Panc1 (cell line): ENCODE data around the gene COL6A3. TPM values are rescaled to one million over a fixed set of nuclear protein-coding genes. Genes with fewer than 3 reads are reported as not detected.

ENCODE experiments used
- ATAC-seq: fragments of 200-7000 bp; cut with Tn5 transposase; 2 replicates; pipeline ENCODE4 v1.9.1; 2020; ENCODE audit warnings: mild to moderate bottlenecking, moderate library complexity
- BruUV-seq: library from RNA; stranded (reverse); fragments of 400-500 nt; replicated peaks from 2 replicates; lab custom pipeline; 2021; lab: Mats Ljungman, UMichigan
- CTCF ChIA-PET: fragments of 300-600 bp; sonication (Branson Sonifier 250); formaldehyde crosslinking; loops from one replicate; lab custom pipeline; 2022; ENCODE audit warnings: antibody characterized with exemption; lab: Charles Lee
- POLR2A ChIA-PET: fragments of 300-600 bp; sonication (Branson Sonifier 250); formaldehyde crosslinking; loops from one replicate; lab custom pipeline; 2022; ENCODE audit warnings: antibody characterized with exemption; lab: Charles Lee
- DNase-seq: peaks from one replicate; pipeline ENCODE4 v3.0.0-alpha.2; 2010; ENCODE audit warnings: low read depth, low spot score
- H3K27ac ChIP-seq: 2 replicates; pipeline ENCODE4 v1.5.1; 2011; ENCODE audit warnings: mild to moderate bottlenecking, low read length, inconsistent platforms
- H3K27me3 ChIP-seq: fragments of 200-500 bp; sonication (Bioruptor generic); 2 replicates; pipeline ENCODE4 v1.6.0; 2014; ENCODE audit warnings: low read length, inconsistent platforms; ENCODE audit not compliant: control insufficient read depth, insufficient read depth
- H3K36me3 ChIP-seq: fragments of 200-500 bp; sonication (Bioruptor generic); 2 replicates; pipeline ENCODE4 v1.5.1; 2014; ENCODE audit warnings: inconsistent platforms, mild to moderate bottlenecking, low read length, moderate library complexity; ENCODE audit not compliant: control insufficient read depth, insufficient read depth
- H3K4me1 ChIP-seq: 2 replicates; pipeline ENCODE4 v1.5.1; 2011; ENCODE audit warnings: inconsistent platforms, mild to moderate bottlenecking, low read length, moderate library complexity; ENCODE audit not compliant: control insufficient read depth, insufficient read depth
- H3K4me3 ChIP-seq, 2 experiments: 2 replicates each; pipeline ENCODE4 v1.5.1; 2011 to 2012; ENCODE audit warnings: low read depth in 2 of 2, low read length in 2 of 2, mild to moderate bottlenecking in 2 of 2, inconsistent platforms in 1 of 2, moderate library complexity in 1 of 2
- H3K9me3 ChIP-seq: fragments of 200-500 bp; sonication (Bioruptor generic); 2 replicates; pipeline ENCODE4 v1.5.1; 2014; ENCODE audit warnings: low read depth, mild to moderate bottlenecking, inconsistent platforms, low read length, moderate library complexity; ENCODE audit not compliant: control insufficient read depth, insufficient read depth
- POLR2AphosphoS5 ChIP-seq: IDR thresholded peaks from 2 replicates; pipeline ENCODE4 v1.6.1; 2012; ENCODE audit warnings: mild to moderate bottlenecking, low read depth, low read length, moderate library complexity
- REST ChIP-seq, 2 experiments: IDR thresholded peaks; 2 replicates each; pipeline ENCODE4 v1.6.1; 2011 to 2012; ENCODE audit warnings: low read depth in 2 of 2, control low read depth in 1 of 2, low read length in 1 of 2, mild to moderate bottlenecking in 1 of 2, moderate library complexity in 1 of 2; ENCODE audit not compliant: insufficient read depth in 1 of 2
- SIN3A ChIP-seq: IDR thresholded peaks from 2 replicates; pipeline ENCODE4 v1.6.1; 2012; ENCODE audit warnings: low read depth, mild to moderate bottlenecking, low read length, moderate library complexity, borderline replicate concordance; ENCODE audit not compliant: insufficient read depth
- TCF7L2 ChIP-seq: IDR thresholded peaks from 2 replicates; pipeline ENCODE4 v1.6.1; 2011; ENCODE audit warnings: mild to moderate bottlenecking, low read depth, low read length, inconsistent platforms
- in situ Hi-C: cut with HindIII; loops from 2 replicates; pipeline ENCODE4 v1.10.0; 2016; ENCODE audit warnings: low sequenced_read_pairs, low pct_unique_long_range_greater_than_20kb
- intact Hi-C: fragments of 100-400 bp; cut with micrococcal nuclease; formaldehyde crosslinking; loops from one replicate; pipeline ENCODE4 v1.10.0; 2022; ENCODE audit not compliant: unreplicated experiment
- total RNA-seq: library from RNA; stranded (reverse); gene quantifications from one replicate; pipeline ENCODE4 v1.2.1, GENCODE V29; 2021; ENCODE audit not compliant: unreplicated experiment
- TF ChIP-seq, protein P1 (sequence below): fragments of 450-650 bp; IDR thresholded peaks from 2 replicates; pipeline ENCODE4 v1.5.1; 2017; ENCODE audit warnings: mild to moderate bottlenecking

The COL6A3 gene
- total RNA-seq, 1 experiment from 2014 or later: 0.69 TPM

GRCh38 chr2:237425320-237425719 lies 11.4 kb upstream of the COL6A3 start:
- ATAC-seq (no peak), DNase-seq (no peak)
- Histone ChIP-seq H3K9me3 (no peaks in the 10 kb centered on the region), H3K4me3 (no peak overlapping the region), H3K27ac (no peak overlapping the region), H3K36me3 (no peaks in the 10 kb centered on the region), H3K27me3 (no peaks in the 10 kb centered on the region), H3K4me1 (no peaks in the 10 kb centered on the region)
- ChIA-PET CTCF (no interaction called here), POLR2A (no interaction called here)
- no TSS peak for BruUV-seq
- intact Hi-C loops (no loop called here), in situ Hi-C loops (no loop called here)
- TF ChIP-seq TCF7L2 (no peak), POLR2AphosphoS5 (no peak), SIN3A (no peak), REST (IDR thresholded peaks at IDR 0.05; ENCODE audit: insufficient read depth in 1 of 2, low read depth in 2 of 2, low read length in 1 of 2) (no peak)
- TF ChIP-seq, protein P1, sequence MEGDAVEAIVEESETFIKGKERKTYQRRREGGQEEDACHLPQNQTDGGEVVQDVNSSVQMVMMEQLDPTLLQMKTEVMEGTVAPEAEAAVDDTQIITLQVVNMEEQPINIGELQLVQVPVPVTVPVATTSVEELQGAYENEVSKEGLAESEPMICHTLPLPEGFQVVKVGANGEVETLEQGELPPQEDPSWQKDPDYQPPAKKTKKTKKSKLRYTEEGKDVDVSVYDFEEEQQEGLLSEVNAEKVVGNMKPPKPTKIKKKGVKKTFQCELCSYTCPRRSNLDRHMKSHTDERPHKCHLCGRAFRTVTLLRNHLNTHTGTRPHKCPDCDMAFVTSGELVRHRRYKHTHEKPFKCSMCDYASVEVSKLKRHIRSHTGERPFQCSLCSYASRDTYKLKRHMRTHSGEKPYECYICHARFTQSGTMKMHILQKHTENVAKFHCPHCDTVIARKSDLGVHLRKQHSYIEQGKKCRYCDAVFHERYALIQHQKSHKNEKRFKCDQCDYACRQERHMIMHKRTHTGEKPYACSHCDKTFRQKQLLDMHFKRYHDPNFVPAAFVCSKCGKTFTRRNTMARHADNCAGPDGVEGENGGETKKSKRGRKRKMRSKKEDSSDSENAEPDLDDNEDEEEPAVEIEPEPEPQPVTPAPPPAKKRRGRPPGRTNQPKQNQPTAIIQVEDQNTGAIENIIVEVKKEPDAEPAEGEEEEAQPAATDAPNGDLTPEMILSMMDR: no peak

DNA sequence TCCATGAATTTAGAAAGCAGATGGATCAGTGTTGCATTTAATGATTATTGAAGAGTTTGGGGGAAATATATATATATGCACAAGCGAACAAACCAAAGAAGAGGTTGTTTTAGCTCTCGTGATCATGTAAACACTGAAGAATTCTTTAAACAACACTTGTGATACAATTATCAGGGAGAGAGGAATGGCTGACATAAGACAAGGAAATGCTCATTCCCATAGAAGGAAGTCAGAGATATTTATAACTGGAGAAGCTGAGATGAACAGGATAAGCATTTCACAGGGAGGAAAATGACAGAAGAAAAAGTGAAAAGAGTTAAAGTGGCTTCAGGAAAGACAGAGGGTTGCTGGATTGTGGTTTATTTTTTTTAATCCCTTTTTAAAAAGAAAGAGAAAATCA lies 10.6 kb upstream of the COL6A3 start:
- no peaks in the 10 kb centered on the region for H3K9me3 ChIP-seq
- ATAC-seq (no peak), DNase-seq (no peak)
- POLR2A ChIA-PET: no interaction called here
- H3K4me3 ChIP-seq: no peak overlapping the region
- no peak overlapping the region; the same call in 1 of the 2 replicates for H3K27ac ChIP-seq
- H3K36me3 ChIP-seq: no peaks in the 10 kb centered on the region
- H3K4me1 ChIP-seq: no peaks in the 10 kb centered on the region
- no peak for TF ChIP-seq POLR2AphosphoS5
- TF ChIP-seq TCF7L2: no peak
- TF ChIP-seq REST (IDR thresholded peaks at IDR 0.05; ENCODE audit: insufficient read depth in 1 of 2, low read depth in 2 of 2, low read length in 1 of 2): no peak
- no peak for TF ChIP-seq SIN3A
- H3K27me3 ChIP-seq: no peaks in the 10 kb centered on the region
- intact Hi-C loops: no loop called here
- CTCF ChIA-PET: no interaction called here
- in situ Hi-C loops: no loop called here
- BruUV-seq: no TSS peak
